Prostate gland (tissue), 2 donors: ENCODE results near the gene FOXE3. TPM values are rescaled to one million over a fixed set of nuclear protein-coding genes. Genes with fewer than 3 reads are reported as not detected.

Source experiments
- DNase-seq: peaks from one replicate; pipeline ENCODE4 v3.0.0-alpha.2; 2019; ENCODE audit warnings: low spot score
- H3K27ac ChIP-seq, 2 donors: fragments of 200-600 bp; sonication (generic); 2 replicates each; pipeline ENCODE4 v1.5.1; 2017 to 2019
- H3K27me3 ChIP-seq: fragments of 200-600 bp; sonication (generic); replicated peaks from 2 replicates; pipeline ENCODE4 v1.5.1; 2019; ENCODE audit not compliant: insufficient read depth
- H3K36me3 ChIP-seq, 2 donors: fragments of 200-600 bp; sonication (generic); 1 replicate in 1 of 2; 2 replicates in 1 of 2; pipeline versions ENCODE4 v1.5.1 to v1.8.1; 2017 to 2019
- H3K4me1 ChIP-seq: fragments of 200-600 bp; sonication (generic); replicated peaks from 2 replicates; pipeline ENCODE4 v1.5.1; 2019
- H3K4me3 ChIP-seq, 2 donors: fragments of 200-600 bp; sonication (generic); 2 replicates each; pipeline ENCODE4 v1.5.1; 2017 to 2019
- H3K9me3 ChIP-seq: fragments of 200-600 bp; sonication (generic); 2 replicates; pipeline ENCODE4 v1.5.1; 2017
- CTCF ChIP-seq, 4 experiments: fragments of 200-600 bp in 2 of 4; fragments of 450-650 bp in 2 of 4; sonication (generic) in 2 of 4; IDR thresholded peaks; 1 replicate in 3 of 4; 2 replicates in 1 of 4; pipeline ENCODE4 v1.5.1; 2016 to 2019; ENCODE audit warnings: antibody characterized with exemption in 4 of 4, mild to moderate bottlenecking in 2 of 4, moderate library complexity in 2 of 4
- POLR2A ChIP-seq: fragments of 450-650 bp; IDR thresholded peaks from one replicate; pipeline ENCODE4 v1.6.1; 2016; ENCODE audit warnings: antibody characterized with exemption, mild to moderate bottlenecking
- POLR2AphosphoS5 ChIP-seq: sonication (generic); formaldehyde crosslinking; IDR thresholded peaks from one replicate; pipeline ENCODE4 v1.6.1; 2017; ENCODE audit warnings: antibody characterized with exemption
- WGBS: methylation state at CpG from one replicate; pipeline ENCODE4 v1.1.5; 2018; 5-methylcytosine and 5-hydroxymethylcytosine counted together
- intact Hi-C: fragments of 100-400 bp; cut with DNase I; formaldehyde crosslinking; loops from one replicate; pipeline ENCODE4 v1.14.2; 2022
- total RNA-seq, 2 donors: library from RNA; depleted of rRNA; stranded (reverse); fragments of >200 nt; gene quantifications; one replicate each; pipeline ENCODE4 v1.1.0, GENCODE V29; 2016

Gene FOXE3
- total RNA-seq, 2 donors from 2014 or later: 0.28 TPM; not detected in 1

- intact Hi-C loops: loop anchor here (5.0 kb wide), 1 partner anchor 232 kb away; the partner anchor contains the start of gene PDZK1IP1
- DNase-seq: no peak
- TF ChIP-seq POLR2AphosphoS5: no peak
- no peak for TF ChIP-seq POLR2A
- TF ChIP-seq CTCF (IDR thresholded peaks at IDR 0.05): no peak
- Histone ChIP-seq H3K9me3 (no peaks in the 10 kb centered on the region), H3K4me1 (no peaks in the 10 kb centered on the region), H3K27me3 (no peaks in the 10 kb centered on the region), H3K27ac (no peak overlapping the region), H3K36me3 (no peaks in the 10 kb centered on the region), H3K4me3 (no peak overlapping the region)
- WGBS: 42% methylated on average over 2 of the region's 2 CpGs
Observed at GRCh38 chr1:47423872-47424271, 7.8 kb downstream of the FOXE3 start.

DNA sequence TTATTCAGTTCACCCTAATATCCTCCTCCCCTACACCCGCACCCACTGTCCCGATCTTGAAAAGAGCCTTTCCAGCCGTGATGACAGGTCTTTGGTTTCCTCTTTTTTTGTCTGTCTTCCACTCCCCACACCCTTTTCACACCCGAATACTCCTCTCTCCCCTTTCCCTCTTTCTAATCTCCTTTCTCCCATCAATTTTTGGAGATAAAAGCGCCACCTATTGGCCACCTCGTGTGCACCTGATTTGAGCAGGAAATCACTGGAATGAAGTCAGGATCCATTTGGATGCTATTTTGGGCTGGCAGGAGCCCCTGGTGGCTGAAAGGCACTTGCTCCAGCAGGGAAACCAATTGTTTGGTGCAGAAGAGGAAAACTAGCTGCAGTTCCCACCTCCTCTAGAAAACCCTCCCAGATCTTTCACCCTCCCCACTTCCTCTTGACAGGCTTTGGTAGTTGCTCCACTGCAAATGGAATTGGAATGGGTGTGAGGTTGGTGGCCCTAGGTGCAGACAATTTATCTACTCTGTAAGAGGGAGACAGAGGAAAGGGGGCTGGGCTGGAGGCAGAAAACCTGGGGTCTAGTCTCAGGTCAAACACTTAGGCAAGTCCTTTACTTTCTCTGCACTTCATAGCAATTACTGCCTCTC, 8.4 kb downstream of the FOXE3 start:
- WGBS: 5% methylated on average over 6 of the region's 6 CpGs
- intact Hi-C loops: loop anchor here (5.0 kb wide), 1 partner anchor 232 kb away; the partner anchor contains the start of gene PDZK1IP1
- Histone ChIP-seq H3K27ac (no peak overlapping the region), H3K27me3 (no peaks in the 10 kb centered on the region), H3K36me3 (no peaks in the 10 kb centered on the region), H3K4me1 (no peaks in the 10 kb centered on the region), H3K9me3 (no peaks in the 10 kb centered on the region), H3K4me3 (no peak overlapping the region)
- peak; percentile 22 for DNase-seq
- peak; percentile 24 for TF ChIP-seq POLR2AphosphoS5
- TF ChIP-seq POLR2A: no peak
- peak in 3 of 4 experiments; percentile 59 to 72 (median 71) for TF ChIP-seq CTCF (IDR thresholded peaks at IDR 0.05)

DNA sequence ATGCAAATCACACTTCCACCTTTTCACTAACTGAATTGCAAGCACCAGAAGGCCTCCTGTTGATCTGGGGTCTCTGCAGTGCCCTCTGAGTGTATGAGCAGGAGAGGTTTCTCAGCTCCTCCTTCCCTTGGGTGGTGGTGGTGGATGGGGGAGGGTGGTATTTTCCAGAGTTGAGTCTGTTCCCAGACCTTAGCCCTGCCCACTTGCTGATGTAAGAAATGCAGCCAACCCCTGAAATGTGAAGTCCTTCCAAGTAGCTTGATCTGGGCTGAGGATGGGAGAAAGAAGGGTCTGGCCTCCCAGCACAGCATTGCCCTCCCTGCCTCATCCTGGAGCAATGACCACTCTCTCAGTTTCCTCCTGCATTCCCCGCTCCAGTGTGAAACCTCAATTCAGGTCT, 15.4 kb downstream of the FOXE3 start:
- Histone ChIP-seq H3K4me1 (no peaks in the 10 kb centered on the region), H3K27ac (no peak overlapping the region), H3K36me3 (no peaks in the 10 kb centered on the region), H3K4me3 (no peak overlapping the region), H3K9me3 (no peaks in the 10 kb centered on the region), H3K27me3 (peaks cover 21% of the 10 kb centered on the region)
- intact Hi-C loops: loop anchor here (5.0 kb wide), 1 partner anchor 296 kb away; no protein-coding TSS in a partner anchor
- TF ChIP-seq POLR2A: no peak
- WGBS: 100% methylated on average over 1 of the region's 1 CpG
- no peak for DNase-seq

DNA sequence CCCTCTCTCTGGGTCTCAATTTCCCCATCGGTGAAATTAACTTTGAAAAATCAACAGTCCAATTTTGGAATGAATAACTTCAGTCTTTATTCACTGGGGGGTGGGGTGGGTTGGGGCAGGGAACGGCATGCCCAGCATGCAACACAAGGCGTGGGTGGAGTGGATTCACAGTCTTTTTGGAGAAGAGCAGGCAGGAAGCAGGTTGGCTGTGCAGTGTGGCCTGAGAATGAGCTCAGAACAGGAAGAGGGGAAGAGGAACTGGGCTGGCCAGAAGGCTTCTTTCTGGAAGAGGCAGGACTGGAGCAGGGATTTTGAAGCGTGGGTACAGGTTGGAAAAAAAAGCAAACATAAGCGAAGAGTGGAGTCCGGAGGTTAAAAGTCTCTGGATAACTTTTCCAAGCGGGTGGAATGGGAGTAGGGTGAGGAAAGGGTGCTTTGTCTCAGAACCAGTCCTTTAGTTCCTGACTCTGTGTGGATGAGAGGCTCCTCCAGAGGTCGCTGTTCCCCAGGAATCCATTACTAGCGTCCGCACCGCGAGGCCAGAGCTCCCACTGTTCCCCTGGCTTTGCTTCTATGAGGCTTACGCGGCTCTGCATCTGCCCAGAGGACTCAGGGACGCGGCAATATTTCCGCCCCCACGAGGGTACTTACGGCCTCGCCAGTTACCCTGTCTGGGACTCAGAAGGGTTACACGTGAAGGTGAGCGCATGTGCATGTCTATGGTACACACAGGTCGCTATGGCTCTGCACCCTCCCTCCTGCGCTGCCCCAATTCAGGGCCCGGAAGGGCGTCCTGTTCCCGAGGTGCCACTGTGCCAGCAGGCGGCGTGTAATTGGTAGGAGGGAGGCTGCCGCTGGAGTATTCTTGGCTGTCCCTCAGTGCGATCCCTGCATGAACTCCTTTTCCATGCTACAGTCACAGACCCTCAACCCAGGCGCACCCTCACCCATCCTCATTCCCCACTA, 16.3 kb downstream of the FOXE3 start:
- H3K4me3 ChIP-seq: peak overlapping the region in 1 of 2 donors; percentile 9

More for the DNA sequence above, 16.3 kb downstream of the FOXE3 start:
- Histone ChIP-seq H3K9me3 (no peaks in the 10 kb centered on the region), H3K27me3 (peaks cover 23% of the 10 kb centered on the region), H3K4me1 (no peaks in the 10 kb centered on the region), H3K36me3 (no peaks in the 10 kb centered on the region), H3K27ac (no peak overlapping the region)
- 17% methylated on average over 31 of the region's 32 CpGs for WGBS
- TF ChIP-seq POLR2AphosphoS5 (peak; percentile 35), CTCF (IDR thresholded peaks at IDR 0.05) (peak; percentile 57 to 87 (median 82)), POLR2A (no peak)
- intact Hi-C loops: loop anchor here (5.0 kb wide), 1 partner anchor 295 kb away; no protein-coding TSS in a partner anchor
- DNase-seq: peak; percentile 86
